Measurements from ENCODE around the gene PLSCR2.

GRCh38 chr3:146390957-146391356 is 78.4 kb downstream of the PLSCR2 start:
- TF ChIP-seq CTCF (IDR thresholded peaks at IDR 0.05), result no peak
- TF ChIP-seq EP300 (IDR thresholded peaks at IDR 0.05), result no peak
- no peak for TF ChIP-seq POLR2A (IDR thresholded peaks at IDR 0.05)
